Neural cell (in vitro differentiated cells): ENCODE results near the gene NRARP.

ENCODE experiments used
- EP300 ChIP-seq: fragments of 450-650 bp; conservative IDR thresholded peaks from 2 replicates; pipeline ENCODE4 v1.6.1; 2014; ENCODE audit warnings: antibody characterized with exemption, mild to moderate bottlenecking, moderate library complexity; ENCODE audit not compliant: poor library complexity, severe bottlenecking
- POLR2AphosphoS5 ChIP-seq: IDR thresholded peaks from 2 replicates; pipeline ENCODE4 v1.6.1; 2012
- TAF1 ChIP-seq: IDR thresholded peaks from 2 replicates; pipeline ENCODE4 v1.6.1; 2012; ENCODE audit warnings: low read depth
- TF ChIP-seq, protein P1 (sequence below): fragments of 450-650 bp; IDR thresholded peaks from 2 replicates; pipeline ENCODE4 v1.5.1; 2014; ENCODE audit warnings: antibody characterized with exemption, mild to moderate bottlenecking, moderate library complexity; ENCODE audit not compliant: poor library complexity, severe bottlenecking
- TF ChIP-seq, protein P2 (sequence below): IDR thresholded peaks from 2 replicates; pipeline ENCODE4 v1.6.1; 2012; ENCODE audit warnings: borderline replicate concordance

DNA sequence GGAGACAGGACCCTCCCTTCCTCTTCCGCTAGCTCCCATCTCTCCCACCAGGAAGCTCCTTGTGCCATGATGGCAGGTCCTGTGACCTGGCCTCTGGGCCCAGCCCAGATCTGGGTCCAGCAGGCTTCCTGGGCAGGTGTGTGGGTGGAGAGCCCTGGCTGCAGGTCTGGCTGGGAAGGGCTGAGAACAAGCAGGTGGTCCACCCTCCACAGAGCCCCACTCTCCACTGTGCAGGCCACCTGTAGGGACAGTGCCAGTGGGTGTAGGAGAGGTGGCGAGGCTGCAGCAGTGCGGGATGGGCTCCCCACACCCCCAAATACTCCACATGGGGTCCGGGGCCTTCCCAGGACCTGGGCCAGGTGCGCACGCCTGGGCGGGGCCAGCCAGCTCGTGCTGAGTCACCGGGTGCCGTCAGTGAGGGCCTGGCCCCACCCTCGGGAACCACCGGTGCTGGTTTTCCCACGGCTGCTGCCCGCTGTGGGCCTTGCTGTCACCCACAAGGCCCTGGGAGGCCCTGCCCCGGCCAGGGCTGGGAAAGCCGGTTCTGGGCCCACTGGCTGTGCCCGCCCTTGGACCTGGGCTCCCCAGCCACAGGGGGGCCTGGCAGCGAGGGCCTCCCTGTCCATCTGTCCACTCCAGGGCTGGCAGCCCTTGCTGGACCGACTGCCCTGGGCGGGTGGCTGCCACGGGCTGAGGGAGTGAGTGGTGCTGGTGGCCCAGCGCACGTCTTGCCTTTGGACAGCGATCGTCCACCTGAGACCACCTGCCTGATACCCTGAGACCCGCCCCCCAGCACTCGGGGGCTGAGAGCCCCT, 9.3 kb upstream of the NRARP start:
- TF ChIP-seq, protein P1, sequence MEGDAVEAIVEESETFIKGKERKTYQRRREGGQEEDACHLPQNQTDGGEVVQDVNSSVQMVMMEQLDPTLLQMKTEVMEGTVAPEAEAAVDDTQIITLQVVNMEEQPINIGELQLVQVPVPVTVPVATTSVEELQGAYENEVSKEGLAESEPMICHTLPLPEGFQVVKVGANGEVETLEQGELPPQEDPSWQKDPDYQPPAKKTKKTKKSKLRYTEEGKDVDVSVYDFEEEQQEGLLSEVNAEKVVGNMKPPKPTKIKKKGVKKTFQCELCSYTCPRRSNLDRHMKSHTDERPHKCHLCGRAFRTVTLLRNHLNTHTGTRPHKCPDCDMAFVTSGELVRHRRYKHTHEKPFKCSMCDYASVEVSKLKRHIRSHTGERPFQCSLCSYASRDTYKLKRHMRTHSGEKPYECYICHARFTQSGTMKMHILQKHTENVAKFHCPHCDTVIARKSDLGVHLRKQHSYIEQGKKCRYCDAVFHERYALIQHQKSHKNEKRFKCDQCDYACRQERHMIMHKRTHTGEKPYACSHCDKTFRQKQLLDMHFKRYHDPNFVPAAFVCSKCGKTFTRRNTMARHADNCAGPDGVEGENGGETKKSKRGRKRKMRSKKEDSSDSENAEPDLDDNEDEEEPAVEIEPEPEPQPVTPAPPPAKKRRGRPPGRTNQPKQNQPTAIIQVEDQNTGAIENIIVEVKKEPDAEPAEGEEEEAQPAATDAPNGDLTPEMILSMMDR = no peak
- TF ChIP-seq POLR2AphosphoS5 = no peak
- no peak for TF ChIP-seq TAF1
- no peak for TF ChIP-seq EP300
- TF ChIP-seq, protein P2, sequence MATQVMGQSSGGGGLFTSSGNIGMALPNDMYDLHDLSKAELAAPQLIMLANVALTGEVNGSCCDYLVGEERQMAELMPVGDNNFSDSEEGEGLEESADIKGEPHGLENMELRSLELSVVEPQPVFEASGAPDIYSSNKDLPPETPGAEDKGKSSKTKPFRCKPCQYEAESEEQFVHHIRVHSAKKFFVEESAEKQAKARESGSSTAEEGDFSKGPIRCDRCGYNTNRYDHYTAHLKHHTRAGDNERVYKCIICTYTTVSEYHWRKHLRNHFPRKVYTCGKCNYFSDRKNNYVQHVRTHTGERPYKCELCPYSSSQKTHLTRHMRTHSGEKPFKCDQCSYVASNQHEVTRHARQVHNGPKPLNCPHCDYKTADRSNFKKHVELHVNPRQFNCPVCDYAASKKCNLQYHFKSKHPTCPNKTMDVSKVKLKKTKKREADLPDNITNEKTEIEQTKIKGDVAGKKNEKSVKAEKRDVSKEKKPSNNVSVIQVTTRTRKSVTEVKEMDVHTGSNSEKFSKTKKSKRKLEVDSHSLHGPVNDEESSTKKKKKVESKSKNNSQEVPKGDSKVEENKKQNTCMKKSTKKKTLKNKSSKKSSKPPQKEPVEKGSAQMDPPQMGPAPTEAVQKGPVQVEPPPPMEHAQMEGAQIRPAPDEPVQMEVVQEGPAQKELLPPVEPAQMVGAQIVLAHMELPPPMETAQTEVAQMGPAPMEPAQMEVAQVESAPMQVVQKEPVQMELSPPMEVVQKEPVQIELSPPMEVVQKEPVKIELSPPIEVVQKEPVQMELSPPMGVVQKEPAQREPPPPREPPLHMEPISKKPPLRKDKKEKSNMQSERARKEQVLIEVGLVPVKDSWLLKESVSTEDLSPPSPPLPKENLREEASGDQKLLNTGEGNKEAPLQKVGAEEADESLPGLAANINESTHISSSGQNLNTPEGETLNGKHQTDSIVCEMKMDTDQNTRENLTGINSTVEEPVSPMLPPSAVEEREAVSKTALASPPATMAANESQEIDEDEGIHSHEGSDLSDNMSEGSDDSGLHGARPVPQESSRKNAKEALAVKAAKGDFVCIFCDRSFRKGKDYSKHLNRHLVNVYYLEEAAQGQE = no peak
